HEK293 (cell line): ENCODE results near the gene FAM181B.
A peak's percentile ranks its signal among the peaks of the same experiment; 100 is the strongest.

ENCODE experiments used
- CTCF ChIA-PET: fragments of 350-600 bp; formaldehyde crosslinking; extraction: SDS; loops from one replicate; lab custom pipeline; 2021; ENCODE audit warnings: antibody characterized with exemption; lab: Yijun Ruan, JAX
- POLR2A ChIA-PET: fragments of 300-600 bp; formaldehyde crosslinking; extraction: SDS; loops from one replicate; lab custom pipeline; 2020; ENCODE audit warnings: antibody characterized with exemption, inconsistent platforms; lab: Yijun Ruan, JAX
- H3K27ac ChIP-seq: fragments of 200-500 bp; sonication (Bioruptor generic); 2 replicates; pipeline ENCODE4 v1.5.1; 2014; ENCODE audit warnings: low read depth, low read length, control low read depth, inconsistent platforms; ENCODE audit errors: extremely low read depth
- H3K36me3 ChIP-seq, 2 experiments: fragments of 200-500 bp in 1 of 2; sonication (Bioruptor generic) in 1 of 2; 1 replicate in 1 of 2; 2 replicates in 1 of 2; pipeline ENCODE4 v1.5.1; 2014 to 2017; ENCODE audit warnings: inconsistent platforms in 2 of 2, low read length in 2 of 2; ENCODE audit not compliant: control insufficient read depth in 2 of 2, insufficient read depth in 1 of 2
- H3K4me1 ChIP-seq: fragments of 200-500 bp; sonication (Bioruptor generic); 2 replicates; pipeline ENCODE4 v1.5.1; 2014; ENCODE audit warnings: mild to moderate bottlenecking, low read length, inconsistent platforms; ENCODE audit not compliant: control insufficient read depth, insufficient read depth
- H3K4me3 ChIP-seq: 2 replicates; pipeline ENCODE4 v1.5.1; 2011; ENCODE audit warnings: low read depth, mild to moderate bottlenecking, control low read depth, low read length, moderate library complexity
- H3K9me3 ChIP-seq: fragments of 200-500 bp; sonication (Bioruptor generic); 2 replicates; pipeline ENCODE4 v1.5.1; 2014; ENCODE audit warnings: low read depth, low read length, inconsistent platforms; ENCODE audit not compliant: control insufficient read depth, insufficient read depth
- BCL11A ChIP-seq: fragments of 450-650 bp; formaldehyde crosslinking; IDR thresholded peaks from 2 replicates; pipeline ENCODE4 v1.5.1; 2016; ENCODE audit warnings: low read depth, missing biosample characterization, missing genetic modification characterization
- GFI1B ChIP-seq: fragments of 450-650 bp; formaldehyde crosslinking; IDR thresholded peaks from 2 replicates; pipeline ENCODE4 v1.5.1; 2016; ENCODE audit warnings: missing biosample characterization, missing genetic modification characterization
- GLIS1 ChIP-seq: fragments of 450-650 bp; formaldehyde crosslinking; IDR thresholded peaks from 2 replicates; pipeline ENCODE4 v1.5.1; 2016; ENCODE audit warnings: missing biosample characterization, missing genetic modification characterization
- HOXA7 ChIP-seq: sonication (generic); formaldehyde crosslinking; IDR thresholded peaks from 2 replicates; pipeline ENCODE4 v1.8.1; 2022; ENCODE audit warnings: missing genetic modification reagents, borderline replicate concordance
- ZNF280D ChIP-seq: fragments of 450-650 bp; formaldehyde crosslinking; IDR thresholded peaks from 2 replicates; pipeline ENCODE4 v1.5.1; 2016; ENCODE audit warnings: missing biosample characterization, missing genetic modification characterization
- ZNF354C ChIP-seq: fragments of 450-650 bp; formaldehyde crosslinking; IDR thresholded peaks from 2 replicates; pipeline ENCODE4 v1.5.1; 2016; ENCODE audit warnings: missing biosample characterization, missing genetic modification characterization, low read depth, borderline replicate concordance
- ZNF645 ChIP-seq: fragments of 450-650 bp; formaldehyde crosslinking; IDR thresholded peaks from 2 replicates; pipeline ENCODE4; 2016; ENCODE audit warnings: missing biosample characterization, missing genetic modification characterization
- ZNF830 ChIP-seq: fragments of 450-650 bp; IDR thresholded peaks from 2 replicates; pipeline ENCODE4 v1.5.0; 2018; ENCODE audit warnings: missing biosample characterization, missing genetic modification characterization, low read depth, mild to moderate bottlenecking, moderate library complexity
- TF ChIP-seq, protein P1 (sequence below): fragments of 450-650 bp; formaldehyde crosslinking; IDR thresholded peaks from 2 replicates; pipeline ENCODE4 v1.5.1; 2016; ENCODE audit warnings: missing biosample characterization, missing genetic modification characterization
- TF ChIP-seq, protein P2 (sequence below): fragments of 450-650 bp; IDR thresholded peaks from 2 replicates; pipeline ENCODE4 v1.5.1; 2018; ENCODE audit warnings: missing biosample characterization, mild to moderate bottlenecking, missing genetic modification characterization
- TF ChIP-seq, protein P3 (sequence below): fragments of 450-650 bp; formaldehyde crosslinking; optimal IDR thresholded peaks from 2 replicates; pipeline ENCODE3; 2016; ENCODE audit warnings: missing biosample characterization, mild to moderate bottlenecking, missing genetic modification characterization
- TF ChIP-seq, protein P4 (sequence below): fragments of 450-650 bp; formaldehyde crosslinking; IDR thresholded peaks from 2 replicates; pipeline ENCODE4 v1.5.1; 2016; ENCODE audit warnings: missing biosample characterization, missing genetic modification characterization

The FAM181B gene

DNA sequence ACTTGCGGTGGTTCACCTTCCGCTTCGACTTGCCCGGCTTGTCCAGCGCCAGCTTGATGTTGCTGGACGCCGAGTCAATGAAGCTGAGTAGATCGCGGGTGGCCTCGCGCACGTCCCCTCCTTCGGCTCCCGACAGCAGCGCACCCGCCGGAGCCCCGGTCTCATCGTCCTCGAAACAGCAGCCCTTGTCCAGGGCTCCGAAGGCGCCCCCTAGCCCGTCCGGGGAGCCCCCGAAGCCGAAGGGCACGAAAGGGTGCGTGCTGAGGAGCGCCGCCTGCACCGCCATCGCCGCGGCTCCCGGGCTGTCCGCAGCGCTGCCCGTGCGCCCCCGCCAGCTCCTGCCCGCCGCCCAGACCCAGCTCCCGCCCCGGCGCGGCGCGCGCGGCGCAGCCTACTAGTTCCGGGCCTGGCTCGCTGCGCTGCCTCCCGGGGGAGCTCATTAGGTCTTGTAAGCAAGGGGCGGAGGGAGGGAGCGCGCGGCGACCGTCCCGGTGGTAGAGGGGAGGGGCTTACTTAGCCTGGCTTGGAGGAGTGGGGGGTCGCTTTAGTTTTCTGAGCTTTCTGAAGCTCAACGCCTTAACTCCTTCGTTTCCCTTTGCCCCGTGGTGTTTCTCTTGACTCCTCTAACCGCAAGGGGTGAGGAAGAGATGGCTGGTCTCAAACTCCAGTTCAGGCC lies at the start of gene FAM181B (continued):
- TF ChIP-seq ZNF280D (no peak), GLIS1 (tag by site-specific recombination) (peak; percentile 76)

GRCh38 chr11:82782825-82783374 lies 49.2 kb upstream of the FAM181B start:
- Histone ChIP-seq H3K27ac (no peak overlapping the region), H3K4me3 (no peak overlapping the region), H3K36me3 (no peaks in the 10 kb centered on the region), H3K4me1 (no peaks in the 10 kb centered on the region)
- TF ChIP-seq, protein P1, sequence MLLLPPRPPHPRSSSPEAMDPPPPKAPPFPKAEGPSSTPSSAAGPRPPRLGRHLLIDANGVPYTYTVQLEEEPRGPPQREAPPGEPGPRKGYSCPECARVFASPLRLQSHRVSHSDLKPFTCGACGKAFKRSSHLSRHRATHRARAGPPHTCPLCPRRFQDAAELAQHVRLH (tag by site-specific recombination): no peak
- TF ChIP-seq ZNF645 (tag by site-specific recombination) (no peak), GFI1B (tag by site-specific recombination) (no peak), ZNF354C (tag by site-specific recombination) (no peak), HOXA7 (CRISPR knock-in tag) (no peak), BCL11A (tag by site-specific recombination) (no peak), ZNF830 (no peak)
- TF ChIP-seq, protein P2, sequence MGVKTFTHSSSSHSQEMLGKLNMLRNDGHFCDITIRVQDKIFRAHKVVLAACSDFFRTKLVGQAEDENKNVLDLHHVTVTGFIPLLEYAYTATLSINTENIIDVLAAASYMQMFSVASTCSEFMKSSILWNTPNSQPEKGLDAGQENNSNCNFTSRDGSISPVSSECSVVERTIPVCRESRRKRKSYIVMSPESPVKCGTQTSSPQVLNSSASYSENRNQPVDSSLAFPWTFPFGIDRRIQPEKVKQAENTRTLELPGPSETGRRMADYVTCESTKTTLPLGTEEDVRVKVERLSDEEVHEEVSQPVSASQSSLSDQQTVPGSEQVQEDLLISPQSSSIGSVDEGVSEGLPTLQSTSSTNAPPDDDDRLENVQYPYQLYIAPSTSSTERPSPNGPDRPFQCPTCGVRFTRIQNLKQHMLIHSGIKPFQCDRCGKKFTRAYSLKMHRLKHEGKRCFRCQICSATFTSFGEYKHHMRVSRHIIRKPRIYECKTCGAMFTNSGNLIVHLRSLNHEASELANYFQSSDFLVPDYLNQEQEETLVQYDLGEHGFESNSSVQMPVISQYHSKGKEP (tag by site-specific recombination): no peak
- TF ChIP-seq, protein P3, sequence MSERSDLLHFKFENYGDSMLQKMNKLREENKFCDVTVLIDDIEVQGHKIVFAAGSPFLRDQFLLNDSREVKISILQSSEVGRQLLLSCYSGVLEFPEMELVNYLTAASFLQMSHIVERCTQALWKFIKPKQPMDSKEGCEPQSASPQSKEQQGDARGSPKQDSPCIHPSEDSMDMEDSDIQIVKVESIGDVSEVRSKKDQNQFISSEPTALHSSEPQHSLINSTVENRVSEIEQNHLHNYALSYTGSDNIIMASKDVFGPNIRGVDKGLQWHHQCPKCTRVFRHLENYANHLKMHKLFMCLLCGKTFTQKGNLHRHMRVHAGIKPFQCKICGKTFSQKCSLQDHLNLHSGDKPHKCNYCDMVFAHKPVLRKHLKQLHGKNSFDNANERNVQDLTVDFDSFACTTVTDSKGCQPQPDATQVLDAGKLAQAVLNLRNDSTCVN (tag by site-specific recombination): no peak
- TF ChIP-seq, protein P4, sequence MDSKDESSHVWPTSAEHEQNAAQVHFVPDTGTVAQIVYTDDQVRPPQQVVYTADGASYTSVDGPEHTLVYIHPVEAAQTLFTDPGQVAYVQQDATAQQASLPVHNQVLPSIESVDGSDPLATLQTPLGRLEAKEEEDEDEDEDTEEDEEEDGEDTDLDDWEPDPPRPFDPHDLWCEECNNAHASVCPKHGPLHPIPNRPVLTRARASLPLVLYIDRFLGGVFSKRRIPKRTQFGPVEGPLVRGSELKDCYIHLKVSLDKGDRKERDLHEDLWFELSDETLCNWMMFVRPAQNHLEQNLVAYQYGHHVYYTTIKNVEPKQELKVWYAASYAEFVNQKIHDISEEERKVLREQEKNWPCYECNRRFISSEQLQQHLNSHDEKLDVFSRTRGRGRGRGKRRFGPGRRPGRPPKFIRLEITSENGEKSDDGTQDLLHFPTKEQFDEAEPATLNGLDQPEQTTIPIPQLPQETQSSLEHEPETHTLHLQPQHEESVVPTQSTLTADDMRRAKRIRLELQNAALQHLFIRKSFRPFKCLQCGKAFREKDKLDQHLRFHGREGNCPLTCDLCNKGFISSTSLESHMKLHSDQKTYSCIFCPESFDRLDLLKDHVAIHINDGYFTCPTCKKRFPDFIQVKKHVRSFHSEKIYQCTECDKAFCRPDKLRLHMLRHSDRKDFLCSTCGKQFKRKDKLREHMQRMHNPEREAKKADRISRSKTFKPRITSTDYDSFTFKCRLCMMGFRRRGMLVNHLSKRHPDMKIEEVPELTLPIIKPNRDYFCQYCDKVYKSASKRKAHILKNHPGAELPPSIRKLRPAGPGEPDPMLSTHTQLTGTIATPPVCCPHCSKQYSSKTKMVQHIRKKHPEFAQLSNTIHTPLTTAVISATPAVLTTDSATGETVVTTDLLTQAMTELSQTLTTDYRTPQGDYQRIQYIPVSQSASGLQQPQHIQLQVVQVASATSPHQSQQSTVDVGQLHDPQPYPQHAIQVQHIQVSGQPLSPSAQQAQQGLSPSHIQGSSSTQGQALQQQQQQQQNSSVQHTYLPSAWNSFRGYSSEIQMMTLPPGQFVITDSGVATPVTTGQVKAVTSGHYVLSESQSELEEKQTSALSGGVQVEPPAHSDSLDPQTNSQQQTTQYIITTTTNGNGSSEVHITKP: no peak
- TF ChIP-seq, all 188 proteins: peak for 0
- H3K9me3 ChIP-seq: no peaks in the 10 kb centered on the region
- ChIA-PET POLR2A (no interaction called here), CTCF (no interaction called here)
